GM20431 (cell line): ENCODE measurements around the gene SCN8A.

Source experiments
- in situ Hi-C: fragments of 300-500 bp; cut with MseI, MboI; formaldehyde crosslinking; loops from one replicate; pipeline ENCODE4 v1.15.0; 2020; ENCODE audit warnings: low sequenced_read_pairs; ENCODE audit not compliant: unreplicated experiment

Gene SCN8A

DNA sequence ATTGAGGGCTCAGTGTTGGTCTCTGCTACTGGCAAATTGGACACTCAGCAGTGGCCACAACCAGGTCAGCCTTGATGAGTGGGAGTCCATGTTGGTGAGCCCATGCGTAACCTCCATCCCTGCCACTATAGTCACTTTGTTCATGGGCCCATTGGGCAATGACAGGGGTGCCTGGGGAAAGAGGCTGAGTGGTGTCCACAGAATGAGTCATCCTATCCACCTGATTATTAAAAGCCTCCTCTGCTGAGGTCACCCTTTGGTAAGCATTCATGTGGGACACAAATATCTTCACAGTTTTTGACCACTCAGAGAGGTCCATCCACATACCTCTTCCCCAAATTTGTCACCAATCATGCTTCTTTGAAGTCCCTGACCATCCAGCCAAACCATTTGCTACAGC is 207.5 kb downstream of the SCN8A start:
- in situ Hi-C loops: no loop called here

DNA sequence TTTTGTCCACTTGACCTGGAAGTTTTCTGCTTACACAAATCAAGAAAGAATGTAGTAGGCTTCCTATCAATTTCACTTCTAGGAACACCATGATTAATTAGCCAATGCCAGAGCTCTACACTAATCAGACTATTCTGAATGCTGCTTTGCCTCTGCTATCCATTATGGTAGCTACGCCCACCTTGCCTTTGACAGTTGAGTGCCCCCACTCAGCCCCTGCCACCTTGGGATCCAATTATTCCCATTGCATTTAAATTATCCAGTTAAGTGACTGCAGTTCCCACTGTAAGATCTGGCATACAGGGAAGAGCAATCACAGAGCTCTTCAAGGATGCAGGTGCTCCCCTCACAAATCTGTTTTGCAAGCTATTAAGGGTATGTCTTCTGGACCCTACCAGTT is 210.0 kb downstream of the SCN8A start:
- in situ Hi-C loops: no loop called here

- in situ Hi-C loops: no loop called here
These were observed 215.9 kb downstream of the SCN8A start for GRCh38 chr12:51806896-51807295.

DNA sequence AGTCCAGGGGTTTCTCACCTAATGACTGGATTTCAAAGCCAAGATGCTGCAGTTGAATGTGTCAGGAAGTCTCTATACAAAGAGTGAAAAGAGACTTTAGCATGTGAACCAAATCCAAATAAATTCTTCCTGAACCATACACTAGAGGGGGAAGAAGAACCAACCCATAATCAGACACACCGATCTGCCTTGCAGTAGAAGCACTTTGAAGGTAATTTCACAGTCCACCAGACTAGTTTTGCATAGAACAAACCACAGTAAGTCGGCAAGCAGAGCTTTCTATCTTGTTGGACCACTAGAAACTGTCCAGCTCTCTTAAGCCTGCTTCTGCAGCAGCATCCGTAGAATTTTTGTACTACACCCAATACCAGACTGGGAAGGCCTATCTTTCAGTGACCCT is 218.2 kb downstream of the SCN8A start:
- in situ Hi-C loops: no loop called here

DNA sequence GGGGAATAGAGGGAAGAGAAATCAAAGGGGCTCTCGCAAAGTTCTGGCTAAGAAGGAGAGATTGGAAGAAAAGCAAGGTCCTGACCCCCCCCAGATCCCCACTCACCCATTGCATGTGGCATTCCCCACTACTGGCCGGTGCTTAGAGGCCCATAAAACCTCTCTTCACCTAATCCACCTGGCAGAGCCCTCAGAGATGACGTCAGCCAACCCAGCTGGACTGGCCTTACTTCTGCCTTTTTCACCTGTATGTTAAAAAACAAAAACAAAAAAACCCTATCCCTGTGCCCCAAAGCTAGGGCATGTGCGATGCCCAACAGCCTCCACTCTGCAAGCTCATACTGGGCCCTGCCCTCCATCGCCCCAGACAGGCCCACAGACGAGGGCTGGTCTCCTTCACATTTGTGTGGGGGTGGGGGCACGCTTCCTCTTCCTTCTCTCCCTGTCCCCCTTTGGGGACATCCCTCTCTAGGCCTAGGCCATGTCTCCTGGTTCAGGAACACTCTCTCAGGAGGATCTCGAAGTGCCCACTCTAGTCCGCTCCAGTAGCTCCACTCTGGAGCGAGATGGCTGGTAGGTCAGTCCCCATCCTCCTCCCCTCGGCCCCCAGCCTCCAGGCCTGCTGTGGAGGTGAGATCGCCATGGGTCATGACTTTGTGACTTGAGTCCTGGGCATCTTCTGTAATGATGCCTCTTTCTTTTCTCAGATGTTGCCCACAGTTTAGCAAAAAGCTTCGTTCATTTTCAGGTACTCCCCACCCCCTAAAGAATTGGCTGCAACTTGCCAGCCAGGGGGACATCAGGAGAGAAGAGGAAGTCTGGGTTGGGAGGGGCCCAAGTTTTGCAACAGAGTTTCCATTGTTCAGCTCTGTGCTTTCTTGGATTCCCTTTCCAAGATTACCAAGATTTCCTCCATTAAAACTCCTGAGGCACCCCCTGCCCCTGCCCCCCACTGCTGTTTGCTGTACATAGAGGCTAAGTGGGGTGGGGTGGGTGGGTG is 220.5 kb downstream of the SCN8A start:
- in situ Hi-C loops: no loop called here

- in situ Hi-C loops: no loop called here
These were observed 221.8 kb downstream of the SCN8A start for GRCh38 chr12:51812871-51813270.

DNA sequence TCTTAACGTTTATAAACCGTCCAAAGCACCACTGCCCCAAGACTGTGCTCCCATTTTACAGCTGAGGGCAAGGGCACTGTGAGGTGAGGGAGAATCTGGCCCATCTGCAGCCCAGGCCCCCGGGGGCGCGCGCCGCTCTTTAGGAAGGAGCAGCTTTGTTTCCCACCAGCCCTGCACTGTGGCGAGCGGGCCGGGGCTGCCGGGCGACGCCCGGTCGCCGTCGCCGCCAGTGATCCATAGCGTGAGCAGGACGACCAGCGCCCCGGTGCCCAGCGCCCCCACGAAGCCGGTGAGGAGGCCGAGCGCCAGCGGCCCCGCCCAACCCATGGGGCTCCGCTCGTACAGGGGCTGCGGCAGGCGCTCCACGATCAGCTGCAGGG is 222.9 kb downstream of the SCN8A start:
- in situ Hi-C loops: no loop called here

DNA sequence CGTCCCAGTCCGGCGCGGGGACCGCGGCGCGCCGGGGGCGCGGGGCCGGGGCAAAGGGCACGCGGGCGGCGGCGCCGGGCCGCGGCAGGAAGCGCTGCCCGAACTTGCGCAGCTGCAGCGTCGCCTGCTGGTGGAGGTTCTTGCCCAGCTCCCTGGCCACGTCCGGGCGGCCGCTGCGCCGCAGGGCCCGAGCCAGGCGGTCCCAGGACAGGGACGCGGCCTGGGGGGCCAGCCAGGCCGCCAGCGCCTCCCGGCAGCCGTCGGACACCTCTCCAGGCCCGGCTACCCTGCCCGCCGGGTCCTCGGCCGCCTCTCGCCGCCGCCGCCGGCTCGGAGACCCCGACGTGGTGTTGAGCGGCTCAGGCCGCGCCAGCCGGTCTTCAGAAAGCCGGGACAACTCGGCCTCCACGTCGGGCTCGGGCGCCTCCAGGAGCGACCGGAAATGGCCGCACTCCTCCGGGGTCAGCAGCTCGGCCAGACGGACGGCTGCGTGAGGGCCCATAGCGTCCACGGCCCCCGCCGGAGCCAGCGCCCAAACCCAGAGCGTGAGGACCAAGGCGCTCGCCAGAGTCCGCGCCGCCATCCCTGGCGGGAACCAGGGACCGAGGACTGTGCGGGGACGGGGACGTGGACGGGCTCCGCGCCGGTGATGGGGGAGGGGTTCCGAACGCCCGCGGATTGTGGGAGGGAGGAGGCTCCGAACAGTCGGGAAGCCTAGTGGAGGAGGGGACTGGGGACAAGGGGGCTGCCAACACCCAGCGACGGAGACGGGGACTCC is 223.5 kb downstream of the SCN8A start:
- in situ Hi-C loops: no loop called here

DNA sequence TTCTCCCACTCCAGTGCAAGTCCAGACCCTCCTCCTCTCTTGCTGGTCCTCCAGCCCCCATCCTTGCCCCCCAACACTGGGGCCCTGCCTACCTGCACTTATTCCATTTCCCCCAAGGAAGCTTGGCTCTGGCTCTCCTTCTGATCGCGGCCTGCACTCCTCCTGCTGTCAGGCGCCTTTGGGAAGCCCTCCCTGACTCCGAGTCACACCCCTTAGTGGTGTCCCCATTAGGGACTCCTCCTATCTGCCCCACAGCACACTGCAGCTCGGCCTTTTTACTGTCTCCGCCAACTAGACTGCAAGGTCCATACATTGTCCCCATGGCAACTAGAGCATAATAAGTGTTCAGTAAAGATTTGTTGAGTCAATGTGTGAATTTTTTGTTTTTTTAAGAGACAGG is 224.5 kb downstream of the SCN8A start:
- in situ Hi-C loops: no loop called here

GRCh38 chr12:51817027-51817953 is 226.3 kb downstream of the SCN8A start:
- in situ Hi-C loops: no loop called here

DNA sequence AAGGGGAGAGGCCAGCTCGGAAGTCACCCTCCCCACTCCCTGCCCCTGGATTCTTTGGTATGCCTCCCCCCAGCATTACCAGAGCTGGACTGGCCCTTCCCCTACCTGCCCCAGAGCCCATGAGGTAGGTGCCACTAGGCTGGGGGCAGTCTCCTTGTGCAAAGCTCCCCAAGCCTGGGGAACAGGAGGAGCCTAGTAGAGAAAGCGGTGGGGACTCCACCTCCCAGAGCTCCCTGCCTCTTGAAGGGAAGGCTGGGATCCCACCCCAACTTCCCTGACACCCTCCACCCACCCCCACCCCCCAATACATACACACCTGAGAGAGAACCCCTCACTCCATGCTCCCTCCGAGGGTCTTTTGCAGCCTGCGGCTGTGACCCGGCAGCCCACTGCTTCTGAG is 227.1 kb downstream of the SCN8A start:
- in situ Hi-C loops: no loop called here

DNA sequence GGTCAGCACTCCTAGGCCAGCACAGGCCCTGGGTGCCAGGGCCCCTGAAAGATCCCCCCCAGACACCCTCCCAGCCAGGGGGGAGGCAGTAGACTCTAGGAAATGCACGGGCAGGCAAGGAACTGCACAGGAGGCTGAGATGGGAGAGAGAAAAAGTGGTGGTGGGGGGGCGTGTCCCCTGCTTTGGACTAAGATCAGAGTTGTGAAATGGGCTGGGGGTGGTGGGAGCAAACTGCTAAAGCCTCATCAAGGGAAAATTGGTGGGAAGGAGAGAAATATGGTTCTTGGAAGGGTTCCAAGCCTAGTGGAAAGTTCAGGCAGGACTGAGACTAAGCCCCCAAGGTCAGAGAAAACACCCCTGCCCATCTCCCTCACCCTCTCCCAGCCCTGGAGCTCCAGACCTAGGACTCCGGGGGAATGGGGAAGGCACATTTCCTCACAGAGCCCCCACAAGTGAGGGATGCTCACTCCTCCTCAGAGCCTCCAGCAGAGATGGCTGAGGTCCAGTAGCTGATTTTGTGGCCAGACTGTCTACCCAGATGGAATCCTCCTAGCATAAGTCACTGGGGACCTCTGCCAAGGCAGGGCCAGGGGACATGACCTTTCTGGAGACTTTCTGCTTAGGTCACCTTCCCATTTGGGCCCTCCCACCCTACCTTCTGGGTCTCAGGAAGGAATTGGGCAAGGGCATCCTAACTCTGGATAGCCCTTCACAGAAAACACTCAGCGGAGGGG is 227.7 kb downstream of the SCN8A start:
- in situ Hi-C loops: no loop called here

DNA sequence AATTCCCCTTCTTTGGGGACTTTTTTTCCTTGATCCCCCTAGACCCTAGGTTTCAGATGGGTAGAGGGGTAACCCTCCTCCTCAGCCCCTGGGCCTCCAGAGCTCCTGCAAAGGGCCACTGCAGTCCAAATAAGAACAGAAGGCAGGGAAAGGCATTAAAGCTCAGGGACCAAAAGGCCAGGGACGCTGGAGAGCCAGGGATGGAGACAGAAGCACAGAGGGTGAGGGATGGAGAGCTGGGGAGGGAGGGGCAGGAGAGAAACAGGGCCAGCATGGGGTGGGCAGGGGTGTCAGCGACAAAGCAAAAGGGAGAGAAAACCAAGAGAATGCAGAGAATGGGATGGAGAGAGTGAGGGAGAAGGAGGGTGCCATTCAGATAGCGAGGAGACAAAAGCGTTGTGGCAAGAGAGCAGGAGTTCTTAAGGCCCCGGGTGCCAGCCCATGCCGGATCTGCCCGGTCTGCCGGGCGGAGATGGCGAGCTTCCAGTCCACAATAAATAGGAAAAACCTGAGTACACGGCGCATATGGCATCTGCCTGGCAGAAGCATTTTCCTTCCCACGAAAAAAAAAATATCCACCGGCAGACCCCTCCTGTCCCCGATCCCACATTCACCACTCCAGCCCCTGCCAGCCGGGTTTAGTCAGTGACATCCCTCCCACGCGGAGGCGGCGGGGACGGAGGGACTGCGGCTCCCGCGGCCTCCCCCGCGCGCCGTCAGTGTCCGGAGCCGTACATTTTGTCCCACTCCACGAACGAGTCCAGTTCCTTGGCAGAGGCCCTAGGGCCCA is 228.9 kb downstream of the SCN8A start:
- in situ Hi-C loops: no loop called here

DNA sequence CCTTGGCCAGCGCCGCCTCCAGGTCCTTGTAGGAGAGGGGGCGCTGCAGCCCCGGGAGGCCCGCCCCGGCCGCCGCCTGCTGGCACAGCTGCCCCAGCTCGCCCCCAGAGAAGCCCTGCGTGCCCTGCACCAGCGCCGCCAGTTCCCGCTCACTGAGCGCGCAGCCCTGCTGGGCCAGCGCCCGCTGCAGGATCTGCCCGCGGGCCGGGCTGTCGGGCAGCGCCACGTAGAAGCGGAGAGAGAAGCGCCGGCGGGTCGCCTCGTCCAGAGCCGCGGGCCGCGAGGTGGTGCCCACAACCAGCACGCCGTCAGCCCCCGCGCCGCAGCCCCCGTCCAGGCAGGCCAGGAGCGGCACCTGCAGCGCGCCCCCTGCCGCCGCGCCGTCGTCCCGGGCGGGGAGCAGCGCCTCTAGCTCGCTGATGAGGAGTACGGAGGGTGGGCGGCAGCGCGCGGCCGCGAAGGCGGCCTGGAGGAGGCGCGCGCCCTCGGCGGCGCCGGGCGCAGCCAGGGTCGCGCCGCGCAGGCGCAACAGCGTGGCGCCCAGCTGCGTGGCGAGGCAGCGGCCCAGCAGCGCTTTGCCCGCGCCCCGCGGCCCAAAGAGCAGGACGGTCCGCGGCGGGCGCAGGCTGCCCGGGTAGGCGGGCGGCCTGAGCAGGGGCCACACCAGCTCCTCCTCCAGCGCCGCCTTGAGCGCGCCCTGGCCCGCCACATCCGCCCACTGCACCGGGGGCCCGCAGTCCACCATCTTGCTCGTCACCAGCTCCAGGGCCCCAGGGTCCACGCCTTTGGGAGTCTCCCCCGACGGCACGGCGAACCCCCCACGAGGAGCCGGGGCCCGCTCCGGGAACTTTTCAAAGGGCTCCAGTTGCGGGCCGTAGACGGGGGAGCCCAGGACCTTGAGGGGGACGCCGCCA is 229.8 kb downstream of the SCN8A start:
- in situ Hi-C loops: no loop called here

- in situ Hi-C loops: no loop called here
These were observed 230.6 kb downstream of the SCN8A start for GRCh38 chr12:51821440-51822260.

GRCh38 chr12:51822261-51822616 is 231.2 kb downstream of the SCN8A start:
- in situ Hi-C loops: no loop called here

DNA sequence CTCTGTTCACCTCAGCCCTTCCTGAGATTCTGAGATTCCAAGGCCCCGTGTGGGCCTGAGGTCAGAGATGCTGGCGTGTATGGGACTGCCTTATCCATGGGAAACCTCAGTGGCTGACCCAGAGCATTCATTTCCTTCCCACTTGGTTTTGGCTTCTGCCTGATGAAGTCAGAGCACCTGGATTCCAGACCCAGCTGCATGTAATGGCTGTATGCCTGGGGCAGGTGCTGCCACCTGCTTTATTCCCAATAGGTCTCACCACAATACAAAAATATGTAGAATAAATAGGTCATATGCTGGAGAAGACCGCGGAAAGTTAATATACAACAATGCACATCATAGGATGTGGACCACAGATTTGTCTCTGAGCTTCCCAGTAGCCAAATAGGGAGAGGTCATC is 231.9 kb downstream of the SCN8A start:
- in situ Hi-C loops: no loop called here
